H1 (cell line): ENCODE data around the gene RPS6KA6. TPM values are rescaled to one million over a fixed set of nuclear protein-coding genes. Genes with fewer than 3 reads are reported as not detected.

Experiments
- CTCF ChIA-PET: fragments of 300-600 bp; sonication (Branson Sonifier 250); formaldehyde crosslinking; loops from one replicate; lab custom pipeline; 2021; ENCODE audit not compliant: partially characterized antibody; lab: Charles Lee
- POLR2A ChIA-PET: fragments of 300-600 bp; sonication (Branson Sonifier 250); formaldehyde crosslinking; loops from one replicate; lab custom pipeline; 2021; ENCODE audit warnings: inconsistent platforms; ENCODE audit not compliant: partially characterized antibody; lab: Charles Lee
- DNase-seq, 2 experiments: peaks; one replicate each; pipeline versions ENCODE4 v3.0.0 to v3.0.0-alpha.2; 2010 to 2022; ENCODE audit warnings: low spot score in 2 of 2, low read depth in 1 of 2, mixed read lengths in 1 of 2
- FAIRE-seq: peaks from 2 replicates; lab custom pipeline; 2011; peaks lifted over from hg19 to GRCh38; lab: Jason Lieb, UNC
- H2AFZ ChIP-seq: 2 replicates; pipeline ENCODE4 v1.8.1; 2012; ENCODE audit warnings: low read length, inconsistent platforms
- H2AK5ac ChIP-seq: 2 replicates; pipeline ENCODE4 v1.6.1; 2013; ENCODE audit warnings: low read depth, low read length
- H2BK120ac ChIP-seq: replicated peaks from 2 replicates; pipeline ENCODE3; 2013; ENCODE audit warnings: low read depth, low read length, inconsistent platforms
- H2BK12ac ChIP-seq: 2 replicates; pipeline ENCODE4 v1.6.1; 2013; ENCODE audit warnings: low read depth, low read length
- H2BK15ac ChIP-seq: 2 replicates; pipeline ENCODE4 v1.6.1; 2013; ENCODE audit warnings: low read length
- H2BK20ac ChIP-seq: 2 replicates; pipeline ENCODE4 v1.6.1; 2013; ENCODE audit warnings: low read length
- H2BK5ac ChIP-seq: 2 replicates; pipeline ENCODE4 v1.6.1; 2013; ENCODE audit warnings: low read depth, low read length
- H3K14ac ChIP-seq: 2 replicates; pipeline ENCODE4 v1.6.1; 2013; ENCODE audit warnings: inconsistent platforms; ENCODE audit not compliant: insufficient read length
- H3K18ac ChIP-seq: 2 replicates; pipeline ENCODE4 v1.6.1; 2013; ENCODE audit warnings: low read length; ENCODE audit errors: extremely low read depth
- H3K23ac ChIP-seq: 2 replicates; pipeline ENCODE4 v1.6.1; 2013; ENCODE audit warnings: inconsistent platforms; ENCODE audit not compliant: insufficient read length
- H3K23me2 ChIP-seq: 2 replicates; pipeline ENCODE4 v1.6.1; 2013; ENCODE audit warnings: low read depth, low read length
- H3K27ac ChIP-seq: 2 replicates; pipeline ENCODE4 v1.6.1; 2011; ENCODE audit warnings: low read depth, low read length, inconsistent platforms
- H3K27me3 ChIP-seq, 4 experiments: replicated peaks in 1 of 4; 1 replicate in 1 of 4; 2 replicates in 3 of 4; pipeline versions ENCODE4 v1.6.1 to v1.8.1; 2011 to 2013; ENCODE audit warnings: low read length in 3 of 4, mild to moderate bottlenecking in 3 of 4, inconsistent platforms in 2 of 4, mixed read lengths in 2 of 4, moderate library complexity in 1 of 4; ENCODE audit not compliant: control insufficient read depth in 3 of 4, insufficient read depth in 3 of 4; ENCODE audit errors: extremely low read depth in 1 of 4
- H3K36me3 ChIP-seq, 4 experiments: 2 replicates each; pipeline versions ENCODE4 v1.6.1 to v1.8.1; 2011 to 2013; ENCODE audit warnings: mild to moderate bottlenecking in 4 of 4, low read length in 3 of 4, moderate library complexity in 2 of 4, control low read depth in 1 of 4, inconsistent platforms in 1 of 4; ENCODE audit not compliant: insufficient read depth in 4 of 4, control insufficient read depth in 2 of 4
- H3K4ac ChIP-seq: replicated peaks from 2 replicates; pipeline ENCODE3; 2013; ENCODE audit warnings: low read length, low read depth, mixed read lengths, inconsistent platforms; ENCODE audit not compliant: insufficient read length
- H3K4me1 ChIP-seq, 4 experiments: replicated peaks in 1 of 4; 1 replicate in 1 of 4; 2 replicates in 3 of 4; pipeline versions ENCODE4 v1.6.1 to v1.8.1; 2011 to 2013; ENCODE audit warnings: low read length in 3 of 4, inconsistent platforms in 2 of 4, mixed read lengths in 1 of 4; ENCODE audit not compliant: insufficient read depth in 4 of 4, control insufficient read depth in 3 of 4
- H3K4me2 ChIP-seq, 2 experiments: 2 replicates each; pipeline versions ENCODE4 v1.6.1 to v1.8.1; 2011 to 2013; ENCODE audit warnings: low read depth in 2 of 2, low read length in 2 of 2, control low read depth in 1 of 2, inconsistent platforms in 1 of 2, mild to moderate bottlenecking in 1 of 2; ENCODE audit not compliant: insufficient read depth in 1 of 2
- H3K4me3 ChIP-seq, 4 experiments: fragments of 200-600, 300-600 bp in 1 of 4; sonication (generic), shearing (Covaris generic), sonication (Bioruptor Twin) in 1 of 4; 2 replicates each; pipeline versions ENCODE4 v1.5.1 to v1.8.1; 2011 to 2016; ENCODE audit warnings: low read length in 4 of 4, low read depth in 3 of 4, control low read depth in 2 of 4, inconsistent platforms in 2 of 4, mild to moderate bottlenecking in 2 of 4, mixed read lengths in 1 of 4, moderate library complexity in 1 of 4; ENCODE audit not compliant: insufficient read depth in 2 of 4; ENCODE audit errors: extremely low read depth in 1 of 4
- H3K56ac ChIP-seq: replicated peaks from 2 replicates; pipeline ENCODE3; 2013; ENCODE audit warnings: low read depth, mild to moderate bottlenecking, mixed read lengths, low read length, inconsistent platforms; ENCODE audit not compliant: insufficient read length
- H3K79me1 ChIP-seq: 2 replicates; pipeline ENCODE4 v1.6.1; 2013; ENCODE audit warnings: low read depth, low read length, control low read depth
- H3K79me2 ChIP-seq, 2 experiments: 2 replicates each; pipeline versions ENCODE4 v1.6.1 to v1.8.1; 2012 to 2013; ENCODE audit warnings: low read length in 2 of 2, mild to moderate bottlenecking in 2 of 2, inconsistent platforms in 1 of 2; ENCODE audit not compliant: insufficient read depth in 2 of 2, control insufficient read depth in 1 of 2
- H3K9ac ChIP-seq, 4 experiments: replicated peaks in 1 of 4; 1 replicate in 1 of 4; 2 replicates in 3 of 4; pipeline versions ENCODE4 v1.6.1 to v1.8.1; 2011 to 2013; ENCODE audit warnings: low read depth in 3 of 4, low read length in 3 of 4, control low read depth in 2 of 4, mild to moderate bottlenecking in 2 of 4, moderate library complexity in 2 of 4, inconsistent platforms in 1 of 4; ENCODE audit errors: extremely low read depth in 1 of 4
- H3K9me3 ChIP-seq, 2 experiments: 2 replicates each; pipeline versions ENCODE4 v1.6.1 to v1.8.1; 2012 to 2013; ENCODE audit warnings: mild to moderate bottlenecking in 2 of 2, moderate library complexity in 2 of 2, control low read depth in 1 of 2, inconsistent platforms in 1 of 2, low read depth in 1 of 2, low read length in 1 of 2, mixed read lengths in 1 of 2; ENCODE audit not compliant: insufficient read depth in 2 of 2
- H4K20me1 ChIP-seq, 2 experiments: replicated peaks in 1 of 2; 2 replicates each; pipeline versions ENCODE3 to v1.8.1; 2011 to 2013; ENCODE audit warnings: inconsistent platforms in 2 of 2, low read length in 2 of 2, mild to moderate bottlenecking in 1 of 2; ENCODE audit not compliant: insufficient read depth in 2 of 2, control insufficient read depth in 1 of 2
- H4K5ac ChIP-seq: 2 replicates; pipeline ENCODE4 v1.6.1; 2013; ENCODE audit warnings: low read length, low read depth, mixed read lengths, inconsistent platforms; ENCODE audit not compliant: insufficient read length
- H4K8ac ChIP-seq: 2 replicates; pipeline ENCODE4 v1.8.0; 2013; ENCODE audit warnings: mild to moderate bottlenecking, moderate library complexity, low read length, inconsistent platforms; ENCODE audit not compliant: insufficient read depth; ENCODE audit errors: extremely low read depth
- H4K91ac ChIP-seq: replicated peaks from 2 replicates; pipeline ENCODE3; 2013; ENCODE audit warnings: low read length, mixed read lengths, inconsistent platforms; ENCODE audit not compliant: insufficient read length
- ATF3 ChIP-seq: IDR thresholded peaks from 2 replicates; pipeline ENCODE4 v1.6.1; 2011; ENCODE audit warnings: low read depth, mild to moderate bottlenecking, low read length; ENCODE audit not compliant: insufficient read depth
- TCF12 ChIP-seq: IDR thresholded peaks from 2 replicates; pipeline ENCODE4 v1.6.1; 2011; ENCODE audit warnings: low read depth, mild to moderate bottlenecking, low read length
- polyA plus RNA-seq, 7 experiments: library from polyadenylated mRNA; depleted of rRNA in 3 of 7; stranded (reverse) in 5 of 7; unstranded in 2 of 7; fragments of >200 nt in 5 of 7; fragments of 200-250 nt in 2 of 7; gene quantifications; 1 replicate in 5 of 7; 2 replicates in 1 of 7; 4 replicates in 1 of 7; pipeline versions ENCODE4 v1.2.1 to v1.2.3, GENCODE V29; 2011 to 2013; ENCODE audit warnings: missing spikeins in 2 of 7, mixed read lengths in 2 of 7
- total RNA-seq: library from RNA; stranded (reverse); fragmentation: NEBNext Ultra II Directional; extraction: Animal tissue kit (Norgen Biotek cat#: 25700); gene quantifications from 2 replicates; pipeline ENCODE4 v1.2.1, GENCODE V29; 2021

RPS6KA6 gene
- total and polyA plus RNA-seq, 2 of the 8 experiments (the other 6 are each of a cell fraction or from before 2014, with no cell fraction given): 3.5 to 14.6 TPM

- Histone ChIP-seq H4K20me1 (no peaks in the 10 kb centered on the region), H2AK5ac (no peak overlapping the region), H3K9ac (no peak overlapping the region), H2AFZ (no peak overlapping the region), H2BK15ac (no peak overlapping the region), H3K27me3 (no peaks in the 10 kb centered on the region), H3K4me2 (no peak overlapping the region), H3K4me1 (no peaks in the 10 kb centered on the region), H4K5ac (no peak overlapping the region), H3K56ac (no peak overlapping the region), H2BK12ac (no peak overlapping the region), H2BK5ac (no peak overlapping the region), H3K79me2 (no peaks in the 10 kb centered on the region), H3K14ac (no peak overlapping the region), H3K36me3 (no peaks in the 10 kb centered on the region), H3K23ac (no peak overlapping the region), H3K18ac (no peak overlapping the region), H3K4me3 (no peak overlapping the region), H3K27ac (no peak overlapping the region), H4K8ac (no peak overlapping the region), H2BK20ac (no peak overlapping the region), H4K91ac (no peak overlapping the region), H3K23me2 (no peaks in the 10 kb centered on the region), H3K4ac (no peak overlapping the region), H2BK120ac (no peak overlapping the region), H3K79me1 (no peaks in the 10 kb centered on the region), H3K9me3 (no peaks in the 10 kb centered on the region)
- ChIA-PET CTCF (no interaction called here), POLR2A (no interaction called here)
- TF ChIP-seq TCF12 (no peak), ATF3 (no peak)
- FAIRE-seq (no peak), DNase-seq (no peak)
These were observed 12.0 kb downstream of the RPS6KA6 start for GRCh38 chrX:84175958-84176357.
